H1 (cell line): Measurements from ENCODE around the gene STK40. TPM values are rescaled to one million over a fixed set of nuclear protein-coding genes. Genes with fewer than 3 reads are reported as not detected.

Experiments used
- RXRA ChIP-seq: IDR thresholded peaks from 2 replicates; pipeline ENCODE4 v1.6.1; 2011; ENCODE audit warnings: low read depth, mild to moderate bottlenecking, low read length, moderate library complexity; ENCODE audit not compliant: insufficient read depth
- TCF12 ChIP-seq: IDR thresholded peaks from 2 replicates; pipeline ENCODE4 v1.6.1; 2011; ENCODE audit warnings: low read depth, mild to moderate bottlenecking, low read length
- YY1 ChIP-seq: IDR thresholded peaks from 2 replicates; pipeline ENCODE4 v1.6.1; 2011; ENCODE audit warnings: low read depth, mild to moderate bottlenecking, low read length
- polyA plus RNA-seq, 7 experiments: library from polyadenylated mRNA; depleted of rRNA in 3 of 7; stranded (reverse) in 5 of 7; unstranded in 2 of 7; fragments of >200 nt in 5 of 7; fragments of 200-250 nt in 2 of 7; gene quantifications; 1 replicate in 5 of 7; 2 replicates in 1 of 7; 4 replicates in 1 of 7; pipeline versions ENCODE4 v1.2.1 to v1.2.3, GENCODE V29; 2011 to 2013; ENCODE audit warnings: missing spikeins in 2 of 7, mixed read lengths in 2 of 7
- total RNA-seq: library from RNA; stranded (reverse); fragmentation: NEBNext Ultra II Directional; extraction: Animal tissue kit (Norgen Biotek cat#: 25700); gene quantifications from 2 replicates; pipeline ENCODE4 v1.2.1, GENCODE V29; 2021

Gene STK40
- total and polyA plus RNA-seq, 2 of the 8 experiments (the other 6 are each of a cell fraction or from before 2014, with no cell fraction given): 13.6 to 28.6 TPM

GRCh38 chr1:36433102-36433501, 47.4 kb upstream of the STK40 start (continued):
- no peak for TF ChIP-seq RXRA
- no peak for TF ChIP-seq TCF12
- no peak for TF ChIP-seq YY1
